H1 (cell line): ENCODE results near the gene PTGES2. TPM values are rescaled to one million over a fixed set of nuclear protein-coding genes. Genes with fewer than 3 reads are reported as not detected.

ENCODE experiments used
- CHD2 ChIP-seq: IDR thresholded peaks from 2 replicates; pipeline ENCODE4 v1.6.1; 2012; ENCODE audit warnings: low read length, improper control_type of control experiment
- CTBP2 ChIP-seq: IDR thresholded peaks from 2 replicates; pipeline ENCODE4 v1.7.0; 2011; ENCODE audit warnings: borderline replicate concordance, mild to moderate bottlenecking, moderate library complexity, mixed read lengths, low read length; ENCODE audit not compliant: insufficient read depth, insufficient read length
- polyA plus RNA-seq, 7 experiments: library from polyadenylated mRNA; depleted of rRNA in 3 of 7; stranded (reverse) in 5 of 7; unstranded in 2 of 7; fragments of >200 nt in 5 of 7; fragments of 200-250 nt in 2 of 7; gene quantifications; 1 replicate in 5 of 7; 2 replicates in 1 of 7; 4 replicates in 1 of 7; pipeline versions ENCODE4 v1.2.1 to v1.2.3, GENCODE V29; 2011 to 2013; ENCODE audit warnings: missing spikeins in 2 of 7, mixed read lengths in 2 of 7
- total RNA-seq: library from RNA; stranded (reverse); fragmentation: NEBNext Ultra II Directional; extraction: Animal tissue kit (Norgen Biotek cat#: 25700); gene quantifications from 2 replicates; pipeline ENCODE4 v1.2.1, GENCODE V29; 2021

Gene PTGES2
- total and polyA plus RNA-seq, 2 of the 8 experiments (the other 6 are each of a cell fraction or from before 2014, with no cell fraction given) = 80.7 to 81.2 TPM

DNA sequence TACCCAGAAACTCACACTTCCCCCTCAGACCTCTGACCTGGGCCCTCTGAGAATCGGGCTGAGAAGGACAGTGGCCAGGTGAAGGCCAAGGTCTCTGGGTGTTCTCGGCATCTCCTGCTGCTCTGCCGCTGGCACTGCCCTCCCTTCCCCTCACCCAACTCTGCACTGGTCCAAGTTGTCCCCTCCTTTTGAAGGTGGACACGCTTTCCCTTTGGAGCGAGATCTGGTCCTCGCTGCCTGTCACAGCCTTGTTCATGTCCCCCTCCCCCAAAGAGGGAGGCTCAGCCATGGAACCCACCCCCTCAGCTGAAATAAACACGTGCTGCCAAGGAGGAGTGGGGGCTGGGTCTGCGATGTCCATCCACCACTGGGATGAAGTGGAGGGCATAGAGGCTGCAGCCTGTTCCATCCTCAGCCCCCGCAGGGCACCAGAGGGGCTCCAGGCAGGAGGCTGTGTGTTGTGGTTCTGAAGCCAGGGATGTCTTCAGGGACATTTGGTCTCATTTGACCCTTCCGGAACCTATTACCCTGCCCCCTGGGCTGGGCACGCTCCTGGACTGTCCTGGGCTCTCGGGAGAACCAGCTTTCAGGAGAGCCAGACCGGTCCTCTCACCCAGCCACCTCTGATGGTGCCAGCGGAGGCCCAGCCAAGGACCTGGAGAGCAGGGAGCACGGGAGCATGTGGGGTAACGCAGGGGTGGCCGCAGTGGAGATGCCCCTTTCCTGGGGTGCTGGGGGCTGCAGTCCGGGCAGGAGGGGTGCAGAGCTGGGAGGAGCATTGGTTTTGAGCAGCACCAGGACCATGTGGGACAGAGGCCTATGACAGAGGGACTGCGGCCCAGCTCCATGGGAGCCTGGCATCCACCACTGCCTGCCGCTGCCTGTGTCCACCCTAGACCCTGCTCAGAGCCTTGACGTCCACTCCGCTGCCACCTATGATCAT, 17.0 kb upstream of the PTGES2 start (continued):
- TF ChIP-seq CTBP2 (no peak), CHD2 (no peak)
